Activated gamma-delta T cell (primary cell): Measurements from ENCODE around the gene MEN1.

Experiments
- DNase-seq: peaks from one replicate; lab custom pipeline; 2025; lab: John Stamatoyannopoulos, UW
- total RNA-seq, 2 donors: gene quantifications; one replicate each; lab custom pipeline; 2026; lab: John Stamatoyannopoulos, UW

Gene MEN1
- 40.3 to 52.4 reads per million in 2 donors for total RNA-seq

- DNase-seq: peak; percentile 54
Observed at GRCh38 chr11:64810271-64810890, at the start of gene MEN1. Gene MEN1, minus strand, starts transcription at chr11:64810551. Its CDS starts 442 bp downstream, at chr11:64810109.

GRCh38 chr11:64859542-64860414, 49.4 kb upstream of the MEN1 start:
- no peak for DNase-seq

- peak; percentile 54 for DNase-seq
Observed at GRCh38 chr11:64858467-64859263, 48.3 kb upstream of the MEN1 start.

GRCh38 chr11:64857485-64857884, 47.1 kb upstream of the MEN1 start:
- DNase-seq: no peak

- peak; percentile 35 for DNase-seq
Observed at GRCh38 chr11:64856382-64857227, 46.3 kb upstream of the MEN1 start.

GRCh38 chr11:64855596-64856304, 45.4 kb upstream of the MEN1 start:
- no peak for DNase-seq

- no peak for DNase-seq
Observed at GRCh38 chr11:64854534-64855502, 44.5 kb upstream of the MEN1 start.

- no peak for DNase-seq
Observed at GRCh38 chr11:64854157-64854533, 43.8 kb upstream of the MEN1 start.

- DNase-seq: no peak
Observed at GRCh38 chr11:64853709-64854108, 43.4 kb upstream of the MEN1 start.

- no peak for DNase-seq
Observed at GRCh38 chr11:64852804-64853509, 42.6 kb upstream of the MEN1 start.

GRCh38 chr11:64851831-64852351, 41.5 kb upstream of the MEN1 start:
- no peak for DNase-seq

GRCh38 chr11:64850979-64851567, 40.7 kb upstream of the MEN1 start:
- DNase-seq: peak; percentile 53

- DNase-seq: no peak
Observed at GRCh38 chr11:64849598-64850356, 39.4 kb upstream of the MEN1 start.

GRCh38 chr11:64848826-64849597, 38.7 kb upstream of the MEN1 start:
- DNase-seq: no peak

- no peak for DNase-seq
Observed at GRCh38 chr11:64848214-64848825, 38.0 kb upstream of the MEN1 start.

- peak; percentile 66 for DNase-seq
Observed at GRCh38 chr11:64846998-64847666, 36.8 kb upstream of the MEN1 start.
